Activated CD4-positive, CD25-positive, alpha-beta regulatory T cell treated with anti-CD3 and anti-CD28 coated beads, Interleukin-2, amount 50 U/mL, for 24 hours (primary cell): ENCODE measurements around the gene PDIA6.

ENCODE experiments used
- ATAC-seq, 2 donors: fragments of 150-1000 bp; cut with Tn5 transposase; one replicate each; pipeline ENCODE4 v1.10.0; 2021; ENCODE audit warnings: mild to moderate bottlenecking in 1 of 2, moderate library complexity in 1 of 2

Gene PDIA6

DNA sequence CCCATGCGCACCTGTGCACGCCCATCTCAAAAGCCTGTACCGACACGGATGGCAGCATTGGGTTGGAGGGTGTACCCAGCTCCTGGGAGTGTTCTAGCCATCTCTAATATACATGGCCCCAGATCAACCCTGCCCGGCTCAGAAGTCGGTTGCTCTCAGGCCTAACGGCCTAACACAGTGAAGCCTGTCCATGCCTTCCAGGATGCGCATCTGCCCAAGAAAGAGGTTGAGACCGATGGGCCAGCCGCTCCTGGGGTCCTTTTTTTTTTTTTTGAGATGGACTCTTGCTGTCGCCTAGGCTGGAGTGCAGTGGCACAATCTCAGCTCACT, 32.1 kb downstream of the PDIA6 start:
- no peak for ATAC-seq

DNA sequence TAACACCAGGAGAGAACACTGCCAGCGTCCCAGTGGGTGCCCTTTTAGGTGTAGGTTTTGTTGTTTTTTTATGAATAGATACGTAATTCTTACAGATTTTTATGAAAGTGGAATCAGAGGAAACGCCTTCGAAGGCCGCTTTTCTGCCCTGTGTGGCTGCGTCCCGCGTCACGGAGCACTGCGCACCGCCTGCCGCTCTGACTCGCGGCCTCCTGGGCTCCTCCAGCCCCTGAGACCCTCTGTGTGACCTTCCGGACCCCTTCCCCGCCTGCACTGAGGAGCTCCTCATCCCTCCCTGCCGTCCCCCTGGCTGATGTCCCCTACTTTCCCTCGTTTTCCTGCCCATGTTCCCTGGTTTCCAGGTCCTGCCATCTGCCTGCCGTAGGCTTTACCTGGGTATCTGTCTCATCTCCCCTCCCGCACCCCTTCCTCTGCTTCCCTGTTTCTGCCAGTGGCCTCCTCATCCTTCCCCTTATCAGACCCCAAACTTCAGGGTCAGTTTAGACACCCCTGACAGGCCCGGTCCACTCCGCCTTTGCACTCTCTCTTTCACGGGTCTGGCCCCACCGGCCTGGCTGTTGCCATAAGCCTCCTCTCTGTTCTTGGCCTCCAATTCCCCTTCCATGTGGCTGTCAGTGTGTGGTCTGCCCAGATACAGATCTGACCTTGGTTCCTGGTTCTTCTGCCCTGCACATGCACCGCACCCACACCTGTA, 32.7 kb downstream of the PDIA6 start:
- no peak for ATAC-seq

DNA sequence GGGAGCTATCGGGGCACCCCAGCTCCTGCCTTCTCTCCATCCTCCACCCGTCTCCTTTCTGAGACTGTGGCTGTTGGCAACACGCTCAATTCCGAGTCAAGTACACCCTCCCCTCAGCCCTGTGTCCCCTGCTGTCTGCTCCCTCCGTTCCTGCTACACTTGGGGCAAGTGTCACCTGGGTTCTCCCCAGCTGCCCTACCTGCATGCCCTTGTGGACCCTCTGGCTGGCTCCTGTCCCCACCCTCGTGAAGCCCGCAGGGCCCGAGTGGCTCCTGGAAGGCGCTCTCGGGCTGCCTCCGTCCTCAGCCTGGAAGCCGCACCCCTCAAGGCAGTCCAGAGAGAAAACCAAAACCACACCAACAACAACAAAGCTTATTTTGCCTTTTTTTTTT, 33.9 kb downstream of the PDIA6 start:
- ATAC-seq, result no peak

DNA sequence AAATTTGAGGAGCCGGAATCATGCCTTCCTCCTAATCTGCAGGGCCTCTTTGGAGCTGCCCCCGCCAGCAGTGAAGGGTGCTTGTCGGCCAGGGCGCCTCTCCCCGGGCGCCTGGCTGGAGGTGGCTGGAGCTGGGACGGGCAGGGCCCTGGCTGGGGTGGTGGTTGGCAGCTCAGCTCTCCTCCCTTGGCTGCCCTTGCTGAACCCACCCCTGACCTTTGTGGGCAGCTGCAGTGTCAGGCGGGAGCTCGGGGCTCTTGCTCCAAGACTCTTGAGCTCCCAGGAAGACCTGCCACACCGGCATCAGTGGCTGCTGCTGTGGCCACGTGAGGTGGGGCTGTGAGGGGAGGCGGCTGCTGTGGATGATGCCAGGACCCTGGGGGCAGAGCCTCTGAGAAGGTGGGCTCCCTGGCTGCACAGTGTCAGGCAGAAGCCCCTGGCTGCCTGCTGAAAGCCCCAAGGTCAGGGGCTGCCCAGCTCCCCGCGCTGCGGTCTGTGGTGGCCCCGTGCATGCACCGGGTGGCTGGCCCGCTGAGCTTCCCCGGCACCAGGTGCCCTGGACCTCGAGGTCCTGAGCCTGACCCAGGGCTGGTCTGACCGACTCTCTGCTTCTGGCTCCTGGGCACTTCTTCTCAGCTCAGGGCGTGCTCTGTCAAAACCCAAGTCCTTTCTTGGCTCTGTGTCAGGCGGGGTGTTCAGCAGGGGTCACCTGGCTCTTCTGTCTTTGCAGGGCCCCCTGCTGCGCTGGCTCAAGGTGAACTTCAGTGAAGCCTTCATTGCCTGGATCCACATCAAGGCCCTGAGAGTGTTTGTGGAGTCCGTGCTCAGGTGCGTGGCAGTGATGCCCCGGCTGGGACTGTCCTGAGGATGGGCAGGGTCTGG, 34.5 kb downstream of the PDIA6 start:
- peak in 1 of 2 donors; percentile 8 for ATAC-seq

DNA sequence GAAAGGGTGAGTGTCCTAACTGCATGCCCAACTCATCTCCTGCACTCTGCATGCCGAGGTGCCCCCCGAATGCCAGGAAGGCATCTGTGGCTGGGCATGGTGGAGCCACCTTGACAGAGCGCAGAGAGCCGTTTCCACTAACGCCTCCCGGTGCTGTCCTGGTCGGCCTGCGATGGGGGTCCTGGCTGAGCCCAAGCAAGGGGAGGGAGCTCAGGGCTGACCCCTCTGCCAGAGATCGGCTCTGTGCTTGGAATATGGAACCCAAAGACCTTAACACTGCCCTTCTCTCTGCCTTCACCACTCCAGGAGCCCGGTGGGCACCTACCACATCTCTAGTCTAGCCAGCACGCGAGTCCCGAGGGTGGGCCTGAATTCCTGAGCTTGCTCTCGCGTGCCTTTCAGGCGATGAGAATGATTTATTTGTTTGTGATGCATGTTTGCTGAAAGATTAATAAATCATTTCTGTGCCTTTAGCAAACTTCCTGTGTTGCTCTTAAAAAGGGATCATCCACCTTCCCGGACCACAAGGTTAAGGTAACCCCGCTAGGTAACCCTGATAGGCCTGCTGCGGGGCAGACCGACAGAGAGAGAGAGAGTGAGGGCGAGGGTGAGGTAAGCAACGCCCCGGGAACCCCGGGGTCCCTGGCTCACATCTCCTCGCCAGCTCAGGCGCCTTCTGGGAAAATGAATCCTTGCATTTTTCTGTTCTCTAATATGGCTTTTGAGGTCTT, 35.3 kb downstream of the PDIA6 start:
- no peak for ATAC-seq

DNA sequence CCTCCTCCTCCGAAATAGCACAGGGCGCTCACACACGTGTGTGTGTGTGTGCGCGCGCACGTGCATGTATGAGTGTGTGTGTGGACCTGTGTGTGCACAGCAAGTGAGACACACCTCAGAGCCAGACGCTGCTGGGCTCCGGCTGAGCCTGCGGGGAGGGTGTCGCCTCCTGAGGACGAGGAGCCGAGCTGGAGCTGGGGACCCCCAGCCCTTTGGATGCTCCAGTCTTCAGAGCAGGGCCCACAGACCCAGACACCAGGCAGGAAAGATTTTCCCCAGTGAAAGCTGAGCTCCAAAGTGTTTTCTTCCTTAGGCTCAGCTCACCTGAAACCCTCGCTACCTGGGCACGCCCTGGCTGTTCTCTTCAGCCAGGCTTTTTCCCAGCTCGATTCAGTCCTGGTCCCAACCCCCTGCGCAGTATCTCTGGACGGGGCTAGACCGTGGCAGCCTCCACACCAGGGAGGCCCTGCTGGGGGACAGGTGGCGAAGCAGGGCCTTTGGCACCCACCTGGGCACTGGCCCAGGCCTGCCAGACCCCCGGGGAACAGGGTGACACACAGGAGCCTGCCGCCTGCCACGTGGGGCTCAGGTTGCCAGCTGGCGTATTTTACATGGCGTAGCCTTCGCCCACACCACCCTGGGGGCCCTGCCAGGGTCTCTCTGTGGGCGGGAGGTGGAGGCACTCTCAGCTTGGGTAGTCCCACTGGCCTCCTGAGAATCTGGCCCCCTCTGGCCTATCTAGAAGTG, 36.2 kb downstream of the PDIA6 start:
- no peak for ATAC-seq

DNA sequence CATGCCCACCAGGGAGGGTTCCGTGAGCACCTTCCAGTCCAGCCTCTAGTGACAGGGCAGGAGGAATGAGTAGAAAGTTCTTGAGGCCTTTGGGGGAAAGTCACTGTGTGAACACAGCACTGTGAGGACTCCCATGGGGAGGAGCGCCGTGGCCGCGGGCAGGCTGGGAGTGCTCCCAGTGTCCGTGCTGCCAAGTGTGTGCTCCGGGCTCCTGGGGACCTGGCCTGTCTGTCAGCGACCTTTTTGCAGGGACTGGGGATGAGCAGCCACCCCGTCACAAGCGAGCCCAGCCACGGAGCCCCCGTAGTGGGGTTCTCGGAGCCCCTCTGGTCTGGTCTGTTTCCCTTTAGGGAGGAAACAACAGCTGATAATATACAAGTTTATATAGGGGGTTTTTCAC, 36.8 kb downstream of the PDIA6 start:
- ATAC-seq, result no peak

DNA sequence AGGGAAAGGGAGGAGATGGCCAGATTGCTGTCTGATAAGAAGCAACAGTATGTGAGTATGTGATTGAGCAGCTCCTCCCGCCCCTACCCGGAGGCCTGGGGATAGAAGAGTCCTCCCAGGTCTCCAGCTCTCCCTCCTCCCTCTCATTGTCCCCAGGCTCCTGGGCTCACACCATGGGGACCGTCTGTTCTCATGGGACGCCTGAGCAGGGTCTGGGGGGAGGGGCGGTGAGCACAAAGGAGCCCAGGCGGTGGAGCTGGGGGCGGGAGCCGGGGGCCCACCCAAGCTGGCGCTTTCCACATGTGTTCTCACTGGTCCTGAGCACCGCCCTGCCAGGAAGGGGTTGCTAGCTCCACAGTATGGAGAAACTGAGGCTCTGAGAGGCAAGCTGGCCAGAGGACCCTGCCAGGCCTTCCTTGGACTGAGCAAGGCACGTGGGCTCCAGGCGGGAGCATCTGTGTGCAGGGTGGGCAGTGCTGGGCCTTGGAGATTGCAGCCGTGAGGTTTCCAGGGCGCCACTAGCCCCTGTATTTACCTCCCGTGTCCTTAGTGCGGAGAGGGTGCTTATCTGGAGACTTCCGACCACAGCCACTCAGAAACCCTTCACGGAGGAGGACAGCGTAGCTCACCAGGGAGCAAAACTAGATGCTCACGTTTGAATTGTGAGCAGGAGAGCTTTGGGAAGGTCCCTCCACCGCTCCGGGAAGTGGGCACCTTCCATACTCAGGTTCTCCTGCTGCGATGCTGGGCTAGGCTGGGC, 37.4 kb downstream of the PDIA6 start:
- ATAC-seq, result no peak

DNA sequence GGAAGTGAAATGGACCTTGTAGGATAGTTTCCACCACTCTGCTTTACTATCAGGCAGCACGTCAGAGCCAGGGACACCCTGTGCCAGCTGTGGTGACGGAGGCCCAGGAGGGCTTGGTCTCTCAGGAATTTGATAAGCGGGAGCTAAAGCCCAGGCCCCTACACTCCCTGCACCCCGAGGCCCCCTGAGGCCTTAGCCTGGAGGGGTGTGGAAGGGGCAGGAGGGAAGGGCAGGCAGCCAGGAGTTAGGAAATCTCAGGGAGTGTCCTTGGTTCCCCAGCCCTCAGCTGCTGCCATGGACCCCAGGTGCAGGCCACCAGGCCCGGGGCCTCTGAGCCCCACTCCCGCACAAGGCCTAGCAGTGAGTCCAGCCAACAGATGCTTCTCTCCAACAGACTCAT, 38.2 kb downstream of the PDIA6 start:
- ATAC-seq, result no peak

DNA sequence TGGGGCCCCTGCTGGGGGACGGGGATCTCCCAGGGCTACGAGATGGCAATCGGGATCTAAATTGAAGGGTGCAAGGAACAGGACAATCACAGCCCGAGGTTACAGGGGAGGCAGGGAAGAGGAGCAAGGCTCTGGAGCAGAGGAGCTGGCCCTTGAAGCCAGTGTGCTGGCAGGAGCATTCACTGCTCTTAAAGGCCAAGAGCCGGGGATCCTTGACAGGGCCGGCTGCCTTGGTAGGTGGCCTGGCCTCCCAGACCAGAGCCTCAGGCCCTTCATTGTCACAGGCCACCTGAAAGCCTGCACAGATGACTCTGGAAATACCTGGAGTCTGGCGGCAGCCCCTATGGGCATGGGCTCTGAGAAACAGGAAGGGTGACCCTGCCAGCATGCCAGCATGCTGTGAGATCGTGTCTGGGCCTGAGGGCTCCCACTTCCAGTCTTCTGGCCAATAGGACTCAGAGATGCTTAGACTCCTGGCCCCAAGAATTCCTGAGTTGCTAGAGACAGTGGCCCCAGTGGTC, 38.7 kb downstream of the PDIA6 start:
- no peak for ATAC-seq

DNA sequence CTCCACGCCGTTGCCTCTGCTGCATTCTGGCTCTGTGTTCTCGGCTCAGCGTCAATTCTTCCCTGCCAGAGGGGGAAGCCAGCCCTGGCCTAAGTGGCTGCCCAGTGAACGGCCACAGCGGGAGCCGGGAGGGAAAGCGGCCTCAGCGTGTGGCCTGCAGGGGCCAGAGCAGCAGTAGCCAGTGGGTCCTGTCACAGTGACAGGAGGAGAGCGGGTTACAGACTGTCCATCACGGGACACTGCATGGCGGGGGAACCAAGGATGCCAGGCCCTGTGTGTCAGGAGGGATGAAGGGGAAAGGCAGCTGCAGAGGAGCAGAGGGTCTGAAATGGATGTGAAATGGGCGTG, 39.7 kb downstream of the PDIA6 start:
- ATAC-seq, result no peak

DNA sequence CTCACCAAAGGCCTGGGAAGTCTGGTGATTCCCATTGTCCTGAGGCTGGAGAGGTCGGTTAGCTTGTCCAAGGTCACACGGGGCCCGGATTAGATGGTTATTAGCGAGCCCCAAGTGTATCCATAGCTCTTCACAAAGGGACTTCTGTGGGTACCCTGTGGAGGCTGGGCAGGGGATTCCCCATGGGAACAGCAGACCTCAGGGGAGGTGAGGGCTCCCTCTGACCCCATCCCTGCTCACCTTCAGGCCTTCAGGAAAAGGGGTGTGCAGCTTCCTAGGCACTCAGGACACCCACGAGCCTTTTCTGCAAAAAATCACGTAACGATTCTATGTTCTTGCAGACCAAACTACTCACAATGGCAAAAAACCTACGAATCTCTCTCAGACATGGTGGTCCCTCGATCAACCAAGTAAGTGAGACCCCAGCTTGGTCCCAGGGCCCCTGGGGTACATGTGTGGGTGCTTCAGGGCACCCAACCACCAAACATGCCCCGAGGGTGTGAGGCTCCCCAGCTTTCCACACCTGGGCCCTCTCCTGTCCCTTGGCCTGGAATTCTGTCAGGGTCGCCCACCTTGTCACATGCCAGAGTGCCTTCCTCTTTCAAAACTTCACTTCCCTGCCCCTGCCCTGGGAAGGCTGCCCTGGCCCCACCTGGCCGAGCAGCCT, 40.3 kb downstream of the PDIA6 start:
- ATAC-seq, result no peak

DNA sequence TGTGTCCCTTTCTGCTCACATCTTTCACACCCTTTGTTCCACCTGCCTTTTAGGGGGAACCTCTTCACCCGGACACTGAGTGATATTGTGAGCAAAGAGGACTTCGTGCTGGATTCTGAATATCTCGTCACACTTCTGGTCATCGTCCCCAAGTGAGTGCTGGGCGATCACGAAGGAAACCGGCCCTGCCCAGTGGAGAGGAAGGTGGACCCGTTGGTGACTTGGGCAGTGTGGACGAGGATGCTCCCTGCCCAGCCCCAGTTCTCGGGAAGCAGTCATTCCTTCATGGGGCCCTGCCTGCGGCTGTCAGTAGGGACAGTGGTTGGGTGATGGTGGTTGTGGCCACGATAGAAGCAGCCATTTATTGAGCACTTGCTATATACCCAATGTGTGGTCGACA, 40.8 kb downstream of the PDIA6 start:
- no peak for ATAC-seq

DNA sequence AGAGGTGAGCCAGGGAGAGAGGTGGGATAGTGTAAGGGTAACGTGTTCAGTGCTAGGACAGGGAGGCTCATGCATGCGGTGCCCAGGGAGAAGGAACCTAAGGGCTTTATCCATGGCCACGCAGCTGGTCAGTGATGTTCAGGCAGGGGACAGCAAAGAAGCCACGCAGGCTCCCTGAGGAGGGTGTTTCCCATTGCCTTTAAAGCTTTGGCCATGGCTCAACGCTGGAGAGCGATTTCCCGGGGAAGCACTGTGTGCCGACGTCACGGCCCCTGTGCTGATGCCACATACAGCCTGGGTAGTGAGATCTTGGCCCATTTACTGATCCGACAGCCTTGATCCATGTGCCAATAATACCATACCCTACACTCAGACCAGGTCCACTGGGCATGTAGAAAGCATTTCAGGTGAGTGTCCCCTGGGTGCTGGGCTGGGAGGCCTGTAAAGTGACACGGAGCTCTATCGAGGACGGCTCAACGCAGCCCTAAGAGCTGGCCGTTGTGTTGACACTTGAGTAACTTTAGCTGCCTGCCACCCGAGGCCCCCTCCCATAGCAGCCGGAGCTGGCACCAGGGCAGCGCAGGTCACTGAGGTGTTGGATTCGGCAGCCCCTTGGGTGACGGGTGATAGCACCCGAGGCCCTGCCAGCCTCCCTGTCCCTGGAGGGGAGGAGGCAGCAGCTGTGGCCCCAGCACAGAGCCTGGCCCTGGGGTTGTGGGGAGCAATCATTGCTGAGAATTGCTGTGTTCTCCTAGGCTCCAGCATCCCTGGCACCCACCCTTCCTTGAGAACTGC, 41.4 kb downstream of the PDIA6 start:
- ATAC-seq, result no peak

DNA sequence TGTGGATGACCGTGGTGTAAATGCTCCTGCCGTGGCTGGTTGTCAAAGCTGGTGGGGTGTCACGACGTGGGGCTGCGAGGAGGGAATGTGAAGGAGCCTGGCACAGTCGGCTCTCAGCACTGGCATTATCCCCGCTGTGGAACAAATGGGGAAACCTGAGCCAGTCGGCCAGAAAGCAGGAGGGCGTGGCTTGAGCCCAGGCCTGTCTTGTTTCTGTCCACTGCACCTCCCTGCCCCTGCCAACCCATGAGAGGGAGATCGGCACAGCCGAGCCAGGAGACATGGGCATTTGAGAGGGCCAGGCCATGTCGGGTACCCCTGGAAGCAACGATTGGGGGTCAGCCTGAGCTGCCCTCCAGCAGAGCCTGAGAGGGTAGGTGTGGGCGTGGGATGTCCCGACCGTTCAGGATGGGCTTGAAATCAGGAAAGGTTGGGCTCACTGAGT, 44.5 kb downstream of the PDIA6 start:
- ATAC-seq, result no peak

DNA sequence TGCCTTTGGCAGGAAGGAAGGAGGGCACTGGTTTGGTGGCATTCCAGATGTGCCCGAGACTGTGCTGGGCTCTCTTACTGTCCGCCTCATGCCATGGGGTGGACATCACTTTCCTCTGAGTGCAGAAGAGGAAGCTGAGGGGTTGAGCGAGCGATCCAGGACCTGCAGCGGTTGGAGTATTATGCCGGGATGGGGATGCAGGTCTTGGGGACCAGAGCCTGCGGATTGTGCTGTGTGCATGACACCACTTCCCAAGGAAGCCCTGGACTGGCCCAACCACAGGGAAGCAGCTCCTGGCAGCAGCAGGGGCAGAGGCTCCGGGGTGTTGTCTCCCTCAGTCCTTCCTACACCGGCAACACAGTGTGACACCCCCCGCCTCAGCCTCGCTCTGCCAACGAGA, 46.7 kb downstream of the PDIA6 start:
- no peak for ATAC-seq

DNA sequence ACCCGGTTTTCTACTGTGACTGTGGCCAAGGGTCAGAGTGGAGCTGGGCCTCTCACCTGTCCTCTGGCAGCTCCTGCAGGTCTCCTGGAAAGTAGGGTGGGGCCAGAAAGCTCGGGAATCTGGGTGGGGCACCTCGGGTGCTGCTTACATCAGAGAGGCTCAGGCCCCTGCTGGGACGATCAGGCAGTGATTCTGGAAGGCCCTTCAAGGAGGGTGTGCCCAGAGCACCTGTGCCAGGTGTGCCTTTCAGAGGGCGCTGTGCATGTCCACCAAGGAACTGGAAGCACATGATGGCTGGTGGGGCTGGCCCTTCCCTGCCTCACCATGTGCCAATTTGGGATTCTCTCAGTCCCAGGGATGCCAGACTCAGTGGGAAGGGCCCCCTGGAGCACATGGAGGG, 47.1 kb downstream of the PDIA6 start:
- no peak for ATAC-seq

DNA sequence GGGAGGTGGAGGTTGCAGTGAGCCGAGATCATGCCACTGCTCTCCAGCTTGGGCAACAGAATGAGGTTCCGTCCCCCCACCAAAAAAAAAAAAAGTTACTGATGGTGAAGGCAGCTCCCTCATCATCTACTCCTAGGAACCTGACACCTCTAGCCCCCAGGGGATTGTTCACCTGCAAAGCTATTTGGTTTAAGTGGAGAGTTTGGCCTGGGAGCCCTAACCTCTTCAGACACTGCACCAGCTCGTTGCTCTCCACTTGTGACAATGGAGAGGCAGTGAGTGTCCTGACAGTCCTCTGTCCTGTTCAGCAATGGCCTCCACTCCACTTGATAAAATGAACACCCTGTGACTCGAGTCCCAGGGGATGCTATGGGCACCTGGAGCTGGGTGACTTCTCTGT, 47.7 kb downstream of the PDIA6 start:
- no peak for ATAC-seq

DNA sequence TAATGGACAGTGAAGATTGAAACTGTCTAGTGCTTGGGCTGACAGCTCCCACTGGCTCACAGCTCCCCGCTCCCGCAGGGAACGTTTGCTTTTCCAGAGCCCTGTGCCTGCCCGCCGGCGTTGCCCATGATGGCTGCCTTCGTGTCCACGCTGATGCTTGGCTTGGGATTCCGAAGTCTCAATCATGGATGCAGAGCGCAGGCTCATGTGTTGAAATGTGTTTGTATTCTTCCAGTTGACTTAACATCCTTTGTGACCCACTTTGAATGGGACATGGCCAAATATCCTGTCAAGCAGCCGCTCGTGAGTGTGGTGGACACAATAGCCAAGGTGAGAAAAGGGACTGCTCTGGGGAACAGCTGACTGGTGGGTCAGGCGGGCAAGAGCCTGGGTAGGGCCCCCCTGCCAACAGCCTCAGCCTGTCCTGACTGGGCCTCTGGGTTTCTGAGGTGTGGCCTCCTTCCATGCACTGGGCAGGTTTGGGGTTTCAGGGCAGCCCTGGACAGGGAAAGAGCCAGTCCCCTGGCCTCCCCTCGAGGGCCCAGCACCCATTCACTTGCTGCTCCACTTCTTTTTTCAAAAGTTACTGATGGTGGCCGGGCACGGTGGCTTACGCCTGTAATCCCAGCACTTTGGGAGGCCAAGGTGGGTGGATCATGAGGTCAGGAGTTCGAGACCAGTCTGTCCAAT, 48.3 kb downstream of the PDIA6 start:
- ATAC-seq, result no peak

DNA sequence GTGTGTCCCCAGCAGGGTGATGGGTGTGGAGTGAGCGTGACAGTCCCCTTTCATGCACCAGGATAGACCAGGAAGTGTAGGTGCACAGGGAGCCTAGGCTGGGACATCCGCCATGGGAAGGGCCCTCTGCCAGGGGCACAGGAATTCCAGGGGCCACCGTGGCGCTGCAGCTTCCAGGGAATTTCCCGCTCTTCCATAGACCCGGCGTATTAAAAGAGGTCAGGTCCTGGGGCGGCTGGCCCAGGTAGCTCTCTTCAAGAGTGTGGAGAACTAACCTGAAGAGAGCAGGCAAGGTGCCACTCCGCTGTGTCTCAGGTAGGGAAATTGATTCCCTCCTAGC, 49.2 kb downstream of the PDIA6 start:
- ATAC-seq, result no peak
